Measurements from ENCODE around the gene DGKZ.
A peak's percentile ranks its signal among the peaks of the same experiment; 100 is the strongest.

DGKZ gene

DNA sequence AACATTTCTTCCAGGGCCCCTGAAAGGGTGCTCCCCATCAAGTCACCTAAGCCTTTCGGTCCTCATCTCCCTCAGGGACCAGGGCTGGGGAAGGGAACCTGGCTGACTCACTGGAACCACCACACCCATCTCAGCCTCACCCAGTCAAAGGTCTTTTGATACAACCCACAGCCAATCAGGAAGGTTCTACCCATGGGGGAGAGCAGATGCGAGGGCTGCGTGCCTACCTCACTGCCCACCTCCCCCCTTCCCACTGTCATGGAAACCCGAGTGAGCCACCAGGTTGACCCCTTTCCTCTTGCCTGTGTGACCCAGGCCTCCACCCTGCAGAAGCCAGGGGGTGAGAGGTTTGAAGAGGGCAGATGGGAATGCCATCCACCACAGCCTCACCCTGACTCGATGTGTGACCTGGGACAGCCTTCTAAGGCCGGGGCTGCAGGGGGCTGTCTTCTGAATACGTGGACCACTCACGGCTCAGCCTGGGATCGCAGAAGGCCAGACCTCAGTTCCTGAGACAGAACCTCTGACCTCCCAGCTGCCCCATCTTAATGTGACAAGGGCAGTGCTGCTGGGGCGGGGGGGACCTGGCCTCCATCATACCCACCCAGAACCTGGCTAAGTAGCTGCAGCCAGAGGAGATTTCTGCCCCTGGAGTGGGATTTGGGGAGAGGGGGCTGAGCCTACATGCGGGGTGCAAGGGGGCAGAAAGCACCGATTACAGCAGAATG lies 36.9 kb downstream of the DGKZ start:
- Mint-ChIP-seq H3K27me3 (peaks cover 66% of the 10 kb centered on the region), H3K9me3 (no peaks in the 10 kb centered on the region), H3K4me1 (ENCODE audit: low read depth) (peaks cover 27% of the 10 kb centered on the region), H3K36me3 (ENCODE audit: low read depth) (peaks cover 3% of the 10 kb centered on the region), H3K4me3 (no peak overlapping the region), H3K27ac (no peak overlapping the region)
- DNase-seq, result no peak

DNA sequence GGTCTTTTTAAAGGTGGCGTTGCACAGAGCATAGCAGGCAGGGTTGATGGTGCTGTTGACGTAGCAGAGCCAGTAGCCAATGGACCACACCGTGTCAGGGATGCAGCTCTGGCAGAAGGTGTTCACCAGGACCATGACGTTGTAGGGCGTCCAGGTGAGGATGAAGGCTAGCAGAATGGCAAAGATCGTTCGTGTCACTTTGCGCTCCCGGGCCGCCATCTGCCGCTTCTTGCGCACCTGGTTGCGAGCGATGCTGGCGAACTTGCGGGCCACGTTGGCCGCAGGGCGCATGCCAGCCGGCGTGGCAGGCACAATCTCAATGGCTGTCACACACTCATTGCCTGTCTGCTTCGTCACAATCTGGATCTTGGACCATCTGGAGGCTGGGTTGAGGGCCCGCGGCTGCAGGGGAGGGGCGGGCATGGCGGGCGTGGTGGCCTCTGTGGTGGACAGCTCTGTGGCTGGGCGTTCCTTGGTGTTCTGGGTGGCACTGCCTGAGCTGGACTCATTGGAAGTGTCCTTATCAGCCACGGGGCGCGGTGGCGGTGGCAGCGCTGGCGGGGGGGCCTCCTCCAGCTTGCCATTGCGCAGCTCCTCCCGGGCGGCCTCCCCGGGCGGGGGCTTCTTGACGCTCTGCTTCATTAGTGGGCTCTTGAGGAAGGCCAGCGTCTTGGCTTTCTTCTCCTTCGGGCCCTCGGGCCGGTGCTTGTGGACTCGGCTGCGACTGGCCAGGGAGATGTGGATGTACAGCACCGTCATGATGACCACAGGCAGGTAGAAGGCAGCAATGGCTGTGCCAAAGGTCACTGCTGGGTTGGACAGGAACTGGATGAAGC lies 38.1 kb downstream of the DGKZ start:
- Mint-ChIP-seq H3K4me3 (no peak overlapping the region), H3K36me3 (ENCODE audit: low read depth) (no peaks in the 10 kb centered on the region), H3K27ac (peak overlapping the region; percentile 52), H3K27me3 (peaks cover 79% of the 10 kb centered on the region), H3K9me3 (no peaks in the 10 kb centered on the region), H3K4me1 (ENCODE audit: low read depth) (peaks cover 29% of the 10 kb centered on the region)
- DNase-seq, result no peak

DNA sequence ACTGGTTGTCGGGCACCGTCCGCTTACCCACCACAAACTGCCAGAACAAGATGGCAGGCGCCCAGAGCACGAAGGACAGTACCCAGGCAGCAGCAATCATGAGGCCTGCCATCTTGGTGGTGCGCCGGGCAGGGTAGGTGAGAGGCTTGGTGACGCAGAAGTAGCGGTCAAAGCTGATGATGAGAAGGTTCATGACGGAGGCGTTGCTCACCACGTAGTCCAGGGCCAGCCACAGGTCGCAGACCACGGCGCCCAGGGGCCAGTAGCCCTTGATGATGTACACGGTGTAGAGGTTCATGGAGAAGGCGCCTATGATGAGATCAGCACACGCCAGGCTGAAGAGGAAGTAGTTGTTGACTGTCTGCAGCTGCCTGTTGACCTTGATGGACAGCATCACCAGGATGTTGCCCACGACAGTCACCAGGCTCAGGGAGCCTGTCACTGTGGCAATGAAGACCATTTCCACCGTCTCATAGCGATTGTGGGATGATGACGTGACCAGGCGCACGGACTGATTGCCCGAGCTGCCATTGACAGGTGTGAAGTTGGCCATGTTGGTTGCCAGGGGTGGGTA lies 38.8 kb downstream of the DGKZ start:
- H3K27me3 Mint-ChIP-seq, result peaks cover 85% of the 10 kb centered on the region
- H3K4me1 Mint-ChIP-seq (ENCODE audit: low read depth), result peaks cover 33% of the 10 kb centered on the region
- H3K4me3 Mint-ChIP-seq, result no peak overlapping the region
- no peaks in the 10 kb centered on the region for H3K36me3 Mint-ChIP-seq (ENCODE audit: low read depth)
- no peak for DNase-seq
- H3K9me3 Mint-ChIP-seq, result no peaks in the 10 kb centered on the region
- no peak overlapping the region for H3K27ac Mint-ChIP-seq

DNA sequence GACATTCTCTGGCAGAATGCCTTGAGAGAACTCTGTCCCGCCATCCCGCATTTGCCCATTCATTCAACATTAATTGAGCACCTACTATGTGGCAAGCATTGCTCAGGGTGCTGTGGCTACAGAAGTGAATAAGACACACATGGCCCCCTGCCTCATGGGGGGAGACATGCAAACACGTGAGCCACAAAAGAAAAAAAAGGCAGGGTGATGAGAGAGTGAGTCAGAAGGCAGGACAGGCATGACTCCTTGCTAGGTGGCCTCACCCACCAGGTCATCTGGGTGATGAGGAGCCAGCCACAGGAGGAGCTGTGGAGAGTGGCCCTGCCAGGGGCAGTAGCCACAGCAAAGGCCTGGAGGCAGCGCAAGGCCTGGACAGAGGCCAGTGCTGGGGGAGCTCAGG lies 39.4 kb downstream of the DGKZ start:
- DNase-seq, result no peak
- no peak overlapping the region for H3K4me3 Mint-ChIP-seq
- peaks cover 85% of the 10 kb centered on the region for H3K27me3 Mint-ChIP-seq
- no peak overlapping the region for H3K27ac Mint-ChIP-seq
- peaks cover 33% of the 10 kb centered on the region for H3K4me1 Mint-ChIP-seq (ENCODE audit: low read depth)
- no peaks in the 10 kb centered on the region for H3K9me3 Mint-ChIP-seq
- H3K36me3 Mint-ChIP-seq (ENCODE audit: low read depth), result no peaks in the 10 kb centered on the region

DNA sequence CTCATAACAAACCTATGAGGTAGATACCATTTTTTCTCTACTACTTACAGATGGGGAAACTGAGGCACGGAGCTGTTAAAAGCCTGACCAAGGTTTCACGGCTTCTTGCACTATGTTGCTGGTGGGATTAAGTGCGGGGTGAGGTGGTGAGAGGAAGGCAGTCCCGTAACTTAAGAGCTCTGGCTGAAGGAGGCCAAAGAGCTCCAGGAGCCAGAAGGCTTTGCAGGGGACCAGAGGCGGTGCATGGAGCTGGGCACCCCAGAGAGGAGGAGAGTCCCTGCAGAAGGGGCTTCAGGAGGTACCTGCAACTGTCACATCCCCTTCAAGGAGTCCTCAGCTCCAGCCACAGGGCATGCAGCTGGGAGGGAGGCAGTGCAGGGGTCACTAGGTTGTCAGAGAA lies 40.2 kb downstream of the DGKZ start:
- Mint-ChIP-seq H3K4me1 (ENCODE audit: low read depth) (peaks cover 28% of the 10 kb centered on the region), H3K27ac (no peak overlapping the region), H3K27me3 (peaks cover 79% of the 10 kb centered on the region), H3K4me3 (no peak overlapping the region), H3K36me3 (ENCODE audit: low read depth) (no peaks in the 10 kb centered on the region), H3K9me3 (no peaks in the 10 kb centered on the region)
- no peak for DNase-seq

DNA sequence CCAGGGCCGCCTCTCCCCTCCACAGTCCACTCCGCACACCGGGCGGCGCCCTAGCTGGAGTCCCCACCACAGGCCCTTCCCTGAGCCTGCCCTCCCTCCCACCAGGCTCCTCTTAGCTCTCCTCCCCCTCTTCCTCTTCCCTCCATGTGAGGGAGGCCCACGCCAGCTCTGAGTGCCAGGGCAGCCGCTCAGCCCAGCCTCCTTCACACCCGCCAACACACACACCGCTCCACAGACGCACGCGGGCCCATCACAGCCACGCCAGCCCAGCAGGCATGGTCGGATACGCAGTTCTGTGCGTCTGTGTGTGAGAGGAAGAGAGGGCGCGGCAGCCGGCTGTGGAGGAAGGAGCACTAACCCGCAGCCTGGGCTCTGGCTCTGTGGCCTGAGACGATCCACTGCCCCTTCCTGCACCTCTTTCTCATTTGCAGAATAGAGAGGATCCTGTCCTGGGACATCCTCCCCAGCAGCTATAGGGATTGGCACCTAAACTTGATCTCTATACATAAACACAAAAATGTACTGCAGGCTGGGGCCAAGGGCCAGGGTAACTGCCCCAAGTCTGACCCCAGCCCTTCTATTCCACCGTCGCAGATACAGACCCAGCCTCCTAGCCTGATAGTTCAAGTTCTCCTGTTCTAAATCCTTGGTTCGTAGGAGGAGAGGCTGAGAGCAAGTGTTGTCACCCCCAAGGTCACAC lies 40.8 kb downstream of the DGKZ start:
- H3K9me3 Mint-ChIP-seq, result no peaks in the 10 kb centered on the region

DNA sequence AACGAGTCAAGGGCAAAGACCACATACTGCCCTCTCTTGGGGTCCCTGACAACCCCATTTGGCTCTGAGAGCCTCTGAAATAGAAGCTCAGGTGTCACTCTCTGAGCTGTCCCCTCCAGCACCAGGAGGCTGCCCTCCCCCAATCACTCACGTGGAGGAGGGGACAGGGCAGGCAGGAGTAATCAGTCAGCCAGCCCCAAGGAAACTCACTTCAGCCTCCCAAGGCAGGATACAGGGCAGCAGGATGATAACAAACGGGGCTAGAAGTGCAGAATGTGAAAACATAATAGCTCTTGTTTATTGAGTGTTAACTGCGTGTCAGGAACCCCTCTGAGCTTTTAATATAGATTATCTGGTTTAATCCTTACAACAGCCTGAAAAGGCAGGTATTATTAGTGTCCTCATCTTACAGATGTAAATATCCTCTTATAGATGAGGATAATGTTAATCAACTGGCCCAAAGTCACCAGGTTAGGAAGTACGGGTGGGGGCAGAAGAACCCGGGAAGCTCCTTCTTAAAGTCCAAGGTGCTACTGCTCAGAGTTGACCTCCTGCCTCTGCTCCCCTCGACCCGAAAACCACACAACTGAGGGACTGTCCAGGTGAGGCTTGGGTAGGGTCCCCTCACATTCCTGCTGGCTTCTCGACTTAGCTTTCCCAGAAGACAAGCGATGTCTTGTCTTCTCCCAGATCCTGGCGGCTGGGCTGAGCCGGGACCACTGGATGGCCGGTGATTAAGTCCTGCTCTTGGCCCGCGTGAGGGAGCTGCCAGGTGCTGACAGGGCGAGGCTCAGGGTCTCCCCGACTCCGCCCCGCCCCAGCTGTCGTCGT lies 41.6 kb downstream of the DGKZ start:
- DNase-seq, result no peak
- H3K4me1 Mint-ChIP-seq (ENCODE audit: low read depth), result peaks cover 37% of the 10 kb centered on the region
- H3K27me3 Mint-ChIP-seq, result peaks cover 79% of the 10 kb centered on the region
- no peaks in the 10 kb centered on the region for H3K36me3 Mint-ChIP-seq (ENCODE audit: low read depth)
- no peak overlapping the region for H3K27ac Mint-ChIP-seq
- no peaks in the 10 kb centered on the region for H3K9me3 Mint-ChIP-seq
- H3K4me3 Mint-ChIP-seq, result no peak overlapping the region

More for the DNA sequence above, 40.8 kb downstream of the DGKZ start:
- H3K36me3 Mint-ChIP-seq (ENCODE audit: low read depth), result no peaks in the 10 kb centered on the region
- H3K4me3 Mint-ChIP-seq, result no peak overlapping the region
- DNase-seq, result peak; percentile 39
- peaks cover 80% of the 10 kb centered on the region for H3K27me3 Mint-ChIP-seq
- peaks cover 34% of the 10 kb centered on the region for H3K4me1 Mint-ChIP-seq (ENCODE audit: low read depth)
- H3K27ac Mint-ChIP-seq, result peak overlapping the region; percentile 54

DNA sequence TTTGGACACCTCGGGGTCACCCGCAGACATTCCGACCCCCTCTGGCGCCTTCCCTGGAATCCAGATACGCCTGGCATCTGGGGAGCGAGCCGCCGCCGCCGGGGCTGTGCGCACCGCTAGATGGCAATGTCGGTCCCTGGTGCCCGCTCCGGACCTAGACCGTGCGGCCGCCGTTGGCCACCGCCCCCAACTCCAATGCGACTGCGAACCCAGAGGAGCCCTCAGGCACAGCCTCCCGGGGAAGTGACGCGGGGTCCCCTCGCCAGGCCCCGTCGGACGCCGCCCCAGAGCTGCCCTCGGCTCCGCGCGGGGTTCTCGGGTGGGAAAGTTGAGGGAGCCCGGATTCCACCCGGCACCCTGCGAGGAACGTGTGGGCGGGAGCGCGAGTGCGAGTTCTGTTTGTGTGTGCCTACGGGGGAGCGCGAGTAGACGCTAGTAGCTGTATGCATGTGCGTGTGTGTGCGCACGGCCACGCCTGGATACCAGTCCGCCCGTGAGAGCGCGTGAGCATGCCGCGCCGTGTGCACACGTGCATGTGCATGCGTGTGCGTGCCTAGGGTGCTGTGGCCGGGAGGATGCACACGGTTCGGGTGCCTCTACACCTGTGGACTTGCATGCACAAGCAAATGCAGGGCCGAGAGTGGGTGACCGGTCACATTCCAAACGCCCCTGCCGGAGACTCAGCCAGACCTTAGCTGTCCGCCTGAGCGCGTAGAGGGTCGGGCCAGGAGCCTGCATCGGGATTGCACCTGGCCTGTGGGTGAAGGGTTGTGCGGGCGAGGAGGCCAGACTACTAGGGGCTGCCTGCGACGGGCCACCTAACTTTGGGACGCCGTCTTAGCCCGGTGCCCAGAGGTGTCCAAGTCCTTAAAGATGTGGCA lies 42.4 kb downstream of the DGKZ start:
- peaks cover 37% of the 10 kb centered on the region for H3K4me1 Mint-ChIP-seq (ENCODE audit: low read depth)
- peaks cover 78% of the 10 kb centered on the region for H3K27me3 Mint-ChIP-seq
- DNase-seq, result peak; percentile 75
- H3K9me3 Mint-ChIP-seq, result no peaks in the 10 kb centered on the region
- H3K4me3 Mint-ChIP-seq, result peak overlapping the region; percentile 60
- H3K27ac Mint-ChIP-seq, result no peak overlapping the region
- no peaks in the 10 kb centered on the region for H3K36me3 Mint-ChIP-seq (ENCODE audit: low read depth)

DNA sequence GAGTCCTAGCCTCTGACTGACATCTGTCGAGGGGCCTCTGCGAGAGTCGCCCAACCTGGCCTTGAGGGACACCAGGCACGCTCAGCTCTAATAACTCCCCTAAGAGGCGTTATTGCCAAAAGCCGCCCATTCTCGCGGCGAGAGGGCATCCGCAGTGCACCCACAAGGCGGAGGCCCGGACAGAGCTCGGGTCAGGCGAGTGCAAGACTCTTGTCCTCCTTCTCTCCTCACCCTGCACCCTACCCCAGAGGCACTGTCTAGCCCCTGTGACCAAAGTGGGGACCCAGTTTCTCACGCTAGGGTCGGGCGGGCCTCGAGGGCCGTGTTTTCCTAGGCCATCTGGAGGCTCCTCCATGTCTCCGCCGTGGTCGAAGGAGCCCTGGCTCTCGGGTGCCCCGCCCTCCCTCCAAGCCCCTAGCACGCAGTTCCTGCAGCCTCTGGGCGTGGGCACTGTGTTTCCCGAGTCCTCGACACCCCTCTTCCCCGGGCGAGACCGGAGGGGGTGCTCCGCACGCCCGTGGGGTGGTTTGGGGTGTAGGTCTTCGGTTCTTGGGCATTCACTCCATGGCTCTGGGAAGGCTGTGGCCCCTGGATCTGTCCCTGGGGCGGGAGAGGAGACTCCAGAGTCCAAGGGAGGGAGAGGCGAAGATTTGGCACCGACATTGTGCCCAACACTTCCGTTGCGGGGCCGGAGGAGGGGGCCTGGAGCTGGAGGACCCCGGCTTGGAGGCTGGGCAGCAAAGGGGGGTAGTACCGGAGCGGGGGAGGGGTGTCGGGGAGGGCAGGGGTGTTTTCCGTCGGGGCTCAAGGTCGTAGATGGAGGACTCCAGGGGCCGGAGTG lies 43.3 kb downstream of the DGKZ start:
- DNase-seq, result peak; percentile 48
- peaks cover 37% of the 10 kb centered on the region for H3K4me1 Mint-ChIP-seq (ENCODE audit: low read depth)
- H3K27me3 Mint-ChIP-seq, result peaks cover 70% of the 10 kb centered on the region
- H3K9me3 Mint-ChIP-seq, result no peaks in the 10 kb centered on the region
- H3K27ac Mint-ChIP-seq, result no peak overlapping the region
- no peaks in the 10 kb centered on the region for H3K36me3 Mint-ChIP-seq (ENCODE audit: low read depth)
- peak overlapping the region; percentile 43 for H3K4me3 Mint-ChIP-seq

DNA sequence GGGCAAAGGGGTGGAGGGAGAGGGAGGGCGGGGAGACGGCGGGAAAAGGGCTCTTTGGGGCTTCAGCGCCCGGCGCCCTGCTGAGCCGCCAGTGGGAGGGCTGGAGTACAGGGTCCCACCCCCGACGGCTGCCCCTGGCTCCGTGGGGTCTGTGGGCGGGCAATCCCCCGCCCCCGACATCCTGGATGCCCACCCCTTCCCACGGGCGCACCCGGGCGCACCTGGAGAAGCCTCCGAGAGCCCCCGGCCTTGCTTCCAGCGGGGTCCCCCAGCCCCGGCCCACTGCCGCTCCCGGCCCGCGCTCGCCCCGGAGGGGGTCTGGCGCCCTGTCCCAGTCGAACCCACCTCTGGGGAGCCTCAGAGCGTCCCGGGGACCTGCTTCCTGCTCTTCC lies 43.9 kb downstream of the DGKZ start:
- no peak overlapping the region for H3K27ac Mint-ChIP-seq

DNA sequence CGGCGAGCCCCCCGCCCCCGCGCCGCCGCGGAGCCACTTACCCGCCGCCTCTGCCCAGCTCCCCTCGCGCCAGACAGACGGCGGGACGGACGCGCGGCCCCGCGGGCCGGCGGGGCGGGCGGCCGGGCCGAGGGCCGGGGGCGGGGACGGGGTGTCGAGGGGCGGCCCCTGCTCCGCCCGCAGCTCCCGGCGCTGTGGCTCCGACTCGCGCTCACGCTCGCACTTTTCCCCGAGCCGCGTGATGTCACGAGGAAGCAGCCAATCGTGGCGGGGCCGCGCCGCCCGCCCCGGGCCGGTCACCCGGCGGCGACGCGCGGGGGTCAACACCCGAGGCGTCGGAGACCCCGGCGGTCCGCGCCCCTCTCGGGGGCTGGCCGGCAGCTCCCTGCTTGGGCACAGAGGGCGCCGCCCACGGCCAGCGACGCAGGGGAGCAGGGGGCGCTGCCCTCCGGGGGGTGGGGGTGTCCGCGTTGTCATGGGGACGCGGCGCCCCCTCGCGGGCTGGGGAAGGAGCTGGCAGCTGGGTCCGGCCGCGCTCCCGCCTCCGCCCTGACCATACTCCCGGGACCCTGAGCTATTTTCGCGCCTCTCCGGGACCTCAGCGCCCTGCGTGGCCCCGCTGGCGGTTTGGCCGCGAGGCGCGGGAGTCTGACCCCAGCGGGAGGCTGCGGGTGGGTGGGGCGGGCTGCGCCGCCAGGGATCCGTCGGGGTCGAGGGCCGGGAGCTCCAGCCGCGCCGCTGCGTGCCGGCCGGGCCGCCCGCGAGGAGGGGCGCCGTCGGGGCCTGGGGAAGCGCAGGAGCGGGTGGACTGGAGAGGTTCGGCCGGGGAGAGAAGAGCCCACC lies 44.5 kb downstream of the DGKZ start, which contains the start of gene CHRM4:
CHRM4 (minus strand) TSS at position 199 of the 843 bp plus-strand sequence. CDS start 5,219 bp downstream, outside the sequence.
- Mint-ChIP-seq H3K27me3 (peaks cover 58% of the 10 kb centered on the region), H3K27ac (no peak within 1 kb of the TSS), H3K4me1 (ENCODE audit: low read depth) (peaks cover 34% of the 10 kb centered on the region), H3K4me3 (peak within 1 kb of the TSS; percentile 74), H3K36me3 (ENCODE audit: low read depth) (peaks cover 8% of the 10 kb centered on the region), H3K9me3 (no peaks in the 10 kb centered on the region)
- peak; percentile 40 for DNase-seq

More for the DNA sequence above, 43.9 kb downstream of the DGKZ start:
- peaks cover 2% of the 10 kb centered on the region for H3K36me3 Mint-ChIP-seq (ENCODE audit: low read depth)
- no peaks in the 10 kb centered on the region for H3K9me3 Mint-ChIP-seq
- no peak overlapping the region for H3K4me3 Mint-ChIP-seq
- H3K27me3 Mint-ChIP-seq, result peaks cover 64% of the 10 kb centered on the region
- peak; percentile 36 for DNase-seq
- peaks cover 37% of the 10 kb centered on the region for H3K4me1 Mint-ChIP-seq (ENCODE audit: low read depth)

Measured in activated T-cell treated with anti-CD3 and anti-CD28 coated beads, Interleukin-2, amount 50 U/mL, for 24 hours (primary cell).